NCI-H146 treated with DMSO at 0.1 percent for 48 hours (cell line): ENCODE measurements around the gene ALDH2.
"Not testable (repeated sequence)": the region's sequence is repeated elsewhere in the genome, so short reads cannot be mapped to it uniquely, and the experiment has no call there.

Experiments used
- DNase-seq: peaks from one replicate; lab custom pipeline; 2025; ENCODE audit not compliant: unreplicated experiment; lab: John Stamatoyannopoulos, UW

The ALDH2 gene

DNA sequence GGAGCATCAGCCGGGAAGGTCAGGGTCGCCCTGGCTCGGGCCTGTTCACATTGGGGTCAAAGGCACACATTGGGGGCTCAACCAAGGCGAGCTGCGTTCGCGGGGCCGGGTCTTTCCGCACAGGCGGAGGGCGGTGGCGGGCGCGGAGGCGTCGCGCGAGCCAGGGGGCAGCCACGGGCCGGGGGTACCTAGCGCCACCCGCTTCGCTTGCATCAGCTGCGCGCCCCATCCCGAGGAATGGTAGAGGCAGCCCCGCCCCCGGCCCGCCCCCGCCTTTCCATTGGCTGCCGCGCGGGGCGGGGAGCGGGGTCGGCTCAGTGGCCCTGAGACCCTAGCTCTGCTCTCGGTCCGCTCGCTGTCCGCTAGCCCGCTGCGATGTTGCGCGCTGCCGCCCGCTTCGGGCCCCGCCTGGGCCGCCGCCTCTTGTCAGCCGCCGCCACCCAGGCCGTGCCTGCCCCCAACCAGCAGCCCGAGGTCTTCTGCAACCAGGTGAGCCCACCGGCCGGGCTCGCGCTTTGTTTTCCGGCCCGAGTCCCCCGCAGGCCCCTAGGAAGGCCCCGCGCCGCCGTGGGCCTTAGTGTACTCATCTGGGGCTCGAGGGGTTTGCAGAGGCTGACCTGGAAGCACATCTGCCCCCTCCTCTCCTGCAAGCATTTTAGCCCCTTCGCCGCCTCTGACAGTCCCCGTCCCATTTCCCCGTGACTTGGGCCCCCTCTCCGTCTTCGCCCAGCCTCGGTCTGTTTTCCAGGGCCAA, at the start of gene ALDH2:
ALDH2 (plus strand) TSS at position 326 of the 754 bp plus-strand sequence; CDS start at position 376, 50 bp downstream.
- DNase-seq: peak; percentile 65

GRCh38 chr12:111719316-111719715, 47.4 kb upstream of the ALDH2 start:
- DNase-seq: not testable (repeated sequence)

- DNase-seq: no peak
Observed at GRCh38 chr12:111720457-111720856, 46.3 kb upstream of the ALDH2 start.

DNA sequence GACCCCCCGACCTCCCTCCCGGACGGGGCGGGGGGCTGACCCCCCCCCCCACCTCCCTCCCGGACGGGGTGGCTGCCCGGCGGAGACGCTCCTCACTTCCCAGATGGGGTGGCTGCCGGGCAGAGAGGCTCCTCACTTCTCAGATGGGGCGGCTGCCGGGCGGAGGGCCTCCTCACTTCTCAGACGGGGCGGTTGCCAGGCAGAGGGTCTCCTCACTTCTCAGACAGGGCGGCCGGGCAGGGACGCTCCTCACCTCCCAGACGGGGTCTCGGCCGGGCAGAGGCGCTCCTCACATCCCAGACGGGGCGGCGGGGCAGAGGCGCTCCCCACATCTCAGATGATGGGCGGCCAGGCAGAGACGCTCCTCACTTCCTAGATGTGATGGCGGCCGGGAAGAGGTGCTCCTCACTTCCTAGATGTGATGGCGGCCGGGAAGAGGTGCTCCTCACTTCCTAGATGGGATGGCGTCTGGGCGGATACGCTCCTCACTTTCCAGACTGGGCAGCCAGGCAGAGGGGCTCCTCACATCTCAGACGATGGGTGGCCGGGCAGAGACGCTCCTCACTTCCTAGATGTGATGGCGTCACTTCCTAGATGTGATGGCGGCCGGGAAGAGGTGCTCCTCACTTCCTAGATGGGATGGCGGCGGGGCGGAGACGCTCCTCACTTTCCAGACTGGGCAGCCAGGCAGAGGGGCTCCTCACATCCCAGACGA, 42.9 kb upstream of the ALDH2 start:
- DNase-seq: not testable (repeated sequence)

GRCh38 chr12:111728795-111729194, 37.9 kb upstream of the ALDH2 start:
- no peak for DNase-seq

DNA sequence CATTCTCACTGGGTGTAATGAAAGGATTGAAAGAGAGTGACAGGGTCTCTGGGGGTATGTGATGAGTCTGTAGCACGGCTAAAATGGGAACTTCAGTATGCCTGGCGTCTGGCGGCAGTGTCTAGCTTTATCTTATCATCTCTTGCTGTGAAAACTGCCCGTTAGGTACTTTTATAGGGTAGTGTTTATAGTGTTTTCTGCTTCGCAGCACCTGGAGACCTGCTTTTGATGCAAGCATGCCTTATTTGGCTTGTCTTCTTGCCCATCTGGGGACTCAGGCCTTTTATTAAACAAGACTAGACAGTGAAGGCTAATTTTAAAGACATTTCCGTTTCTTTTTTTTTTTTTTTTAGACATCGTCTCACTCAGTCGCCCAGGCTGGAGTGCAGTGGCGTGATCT, 36.3 kb upstream of the ALDH2 start:
- DNase-seq: no peak

GRCh38 chr12:111732786-111733185, 33.9 kb upstream of the ALDH2 start:
- DNase-seq: no peak

DNA sequence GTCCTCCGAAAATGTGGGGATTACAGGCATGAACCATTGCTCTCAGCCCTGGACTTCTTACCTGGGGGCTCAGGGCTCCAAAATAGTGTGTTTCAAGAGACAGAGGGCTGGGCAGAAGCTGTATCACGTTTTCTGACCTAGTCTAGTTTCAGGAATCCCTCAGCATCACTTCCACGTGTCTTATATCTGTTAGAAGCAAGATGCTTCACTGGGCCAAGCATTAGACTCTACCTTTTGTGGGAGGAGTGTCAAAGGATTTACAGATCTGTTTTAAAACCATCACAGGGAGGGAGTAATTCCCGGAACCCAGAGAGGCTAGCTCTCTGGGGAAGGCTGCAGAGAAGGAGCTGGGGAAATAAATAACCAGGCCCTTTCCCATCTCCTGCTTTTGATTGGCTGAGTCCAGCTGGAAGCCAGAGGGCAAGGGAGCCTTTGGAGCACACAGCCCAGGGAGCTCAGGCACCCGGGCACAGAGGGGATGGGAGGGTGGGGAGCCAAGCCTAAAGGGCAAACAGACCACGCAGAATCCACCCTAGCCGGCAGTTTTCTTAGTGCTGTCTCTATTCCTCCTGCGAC, 33.3 kb upstream of the ALDH2 start:
- DNase-seq: no peak

- not testable (repeated sequence) for DNase-seq
Observed at GRCh38 chr12:111739524-111739923, 27.2 kb upstream of the ALDH2 start.

DNA sequence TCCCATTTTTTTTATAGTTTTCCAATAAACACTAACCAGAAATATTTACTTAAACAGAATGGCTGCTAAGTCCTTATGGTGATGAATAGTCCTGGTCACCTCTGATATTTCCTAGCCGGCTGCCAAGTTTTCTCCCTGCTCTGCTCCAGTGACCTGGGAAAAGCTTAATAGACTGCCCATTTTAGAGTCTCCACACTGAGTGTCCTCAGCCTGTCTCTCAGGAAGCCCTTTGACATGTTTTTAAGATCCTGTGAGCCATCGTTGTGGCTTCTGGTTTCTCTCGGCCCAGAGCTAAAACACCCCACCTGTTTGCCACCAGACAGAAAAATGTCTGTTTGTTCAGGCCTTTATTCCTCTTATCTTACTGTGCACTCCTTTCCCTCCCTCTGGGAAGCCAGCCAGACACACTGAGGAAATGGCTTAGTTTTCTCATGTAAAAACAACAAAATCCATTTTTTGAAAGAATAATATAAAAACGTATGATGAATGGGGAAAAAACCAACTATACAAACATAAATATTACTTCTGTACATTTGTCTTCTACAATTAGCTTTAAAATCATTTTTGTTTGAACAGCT, 25.4 kb upstream of the ALDH2 start:
- peak; percentile 81 for DNase-seq

GRCh38 chr12:111745211-111745610, 21.5 kb upstream of the ALDH2 start:
- no peak for DNase-seq

- no peak for DNase-seq
Observed at GRCh38 chr12:111747333-111747732, 19.4 kb upstream of the ALDH2 start.

DNA sequence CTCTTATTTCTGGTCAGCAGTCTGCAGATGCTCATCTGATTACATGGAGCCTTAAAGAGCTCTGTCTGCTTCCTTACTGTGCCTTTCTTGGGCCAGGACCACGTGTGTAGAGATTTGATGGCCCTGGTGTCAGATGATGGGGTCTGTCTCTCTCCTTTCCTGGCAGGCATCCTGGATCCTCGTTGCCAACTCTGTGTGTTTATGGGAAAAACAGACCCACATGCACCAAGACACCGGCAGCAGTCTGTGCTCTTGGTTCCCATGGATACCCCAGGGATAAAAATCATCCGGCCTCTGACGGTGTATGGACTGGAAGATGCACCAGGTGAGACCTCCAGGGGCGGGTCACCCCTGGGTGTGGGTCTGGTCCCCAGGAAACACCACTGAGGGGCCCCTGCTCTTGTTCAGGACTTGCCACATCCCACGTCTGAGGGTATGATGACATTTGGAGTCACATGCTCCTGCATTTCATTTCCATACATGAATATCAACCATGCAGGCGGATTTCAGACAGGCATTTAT, 18.5 kb upstream of the ALDH2 start:
- DNase-seq: no peak

DNA sequence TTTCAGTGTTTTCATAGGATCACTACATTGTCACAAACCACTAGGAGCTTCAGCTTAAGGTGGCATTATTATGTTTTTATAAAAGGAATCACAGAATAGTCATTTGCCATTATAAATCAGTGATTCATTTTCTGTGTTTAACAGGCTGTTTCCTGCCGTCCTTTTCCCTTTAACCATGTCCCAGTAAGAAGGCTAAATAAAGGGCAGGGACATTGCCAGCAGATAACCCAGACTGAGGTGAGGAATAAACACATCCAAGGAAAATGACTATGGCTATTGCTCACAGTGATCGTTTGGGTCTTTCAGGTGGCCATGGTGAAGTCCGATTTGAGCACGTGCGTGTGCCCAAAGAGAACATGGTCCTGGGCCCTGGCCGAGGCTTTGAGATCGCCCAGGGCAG, 17.9 kb upstream of the ALDH2 start:
- no peak for DNase-seq

- no peak for DNase-seq
Observed at GRCh38 chr12:111749391-111749790, 17.3 kb upstream of the ALDH2 start.

GRCh38 chr12:111753144-111753881, 13.4 kb upstream of the ALDH2 start:
- DNase-seq: no peak

- DNase-seq: no peak
Observed at GRCh38 chr12:111754671-111755070, 12.1 kb upstream of the ALDH2 start.

DNA sequence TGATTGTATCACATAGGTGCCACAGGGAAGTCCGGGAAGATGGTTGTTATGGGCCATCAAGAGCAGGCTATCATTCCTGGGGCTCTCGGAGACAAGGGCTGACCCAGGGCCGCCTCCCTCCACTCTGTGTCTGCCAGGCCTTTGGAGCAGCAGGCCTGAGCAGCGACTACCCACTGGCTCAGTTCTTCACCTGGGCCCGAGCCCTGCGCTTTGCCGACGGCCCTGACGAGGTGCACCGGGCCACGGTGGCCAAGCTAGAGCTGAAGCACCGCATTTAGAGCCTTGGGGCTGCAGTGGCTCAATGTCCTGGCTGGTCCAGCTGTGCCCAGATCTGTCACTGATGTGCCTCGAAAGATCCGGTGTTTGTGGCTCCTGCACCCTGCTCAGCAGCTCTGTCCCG, 10.5 kb upstream of the ALDH2 start:
- no peak for DNase-seq

DNA sequence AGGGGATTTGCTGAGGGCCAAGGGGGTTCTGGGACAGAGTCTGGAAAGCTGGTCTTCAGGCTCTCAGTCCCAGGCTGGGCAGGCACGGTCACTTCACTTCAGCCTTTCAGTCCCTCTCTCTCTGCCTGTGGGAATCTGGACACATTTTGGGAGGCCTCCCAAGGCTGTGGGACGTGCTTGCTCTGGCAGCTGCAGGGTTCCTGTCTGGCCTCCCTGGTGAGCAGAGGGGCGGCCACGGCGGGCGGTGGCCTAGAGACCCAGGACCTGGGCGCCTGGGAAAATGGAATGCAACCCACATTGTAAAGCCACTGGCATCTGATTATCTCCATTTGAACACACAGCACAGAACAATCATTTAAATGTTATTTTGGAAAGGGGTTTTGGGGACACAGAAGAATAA, 10.1 kb upstream of the ALDH2 start:
- no peak for DNase-seq

DNA sequence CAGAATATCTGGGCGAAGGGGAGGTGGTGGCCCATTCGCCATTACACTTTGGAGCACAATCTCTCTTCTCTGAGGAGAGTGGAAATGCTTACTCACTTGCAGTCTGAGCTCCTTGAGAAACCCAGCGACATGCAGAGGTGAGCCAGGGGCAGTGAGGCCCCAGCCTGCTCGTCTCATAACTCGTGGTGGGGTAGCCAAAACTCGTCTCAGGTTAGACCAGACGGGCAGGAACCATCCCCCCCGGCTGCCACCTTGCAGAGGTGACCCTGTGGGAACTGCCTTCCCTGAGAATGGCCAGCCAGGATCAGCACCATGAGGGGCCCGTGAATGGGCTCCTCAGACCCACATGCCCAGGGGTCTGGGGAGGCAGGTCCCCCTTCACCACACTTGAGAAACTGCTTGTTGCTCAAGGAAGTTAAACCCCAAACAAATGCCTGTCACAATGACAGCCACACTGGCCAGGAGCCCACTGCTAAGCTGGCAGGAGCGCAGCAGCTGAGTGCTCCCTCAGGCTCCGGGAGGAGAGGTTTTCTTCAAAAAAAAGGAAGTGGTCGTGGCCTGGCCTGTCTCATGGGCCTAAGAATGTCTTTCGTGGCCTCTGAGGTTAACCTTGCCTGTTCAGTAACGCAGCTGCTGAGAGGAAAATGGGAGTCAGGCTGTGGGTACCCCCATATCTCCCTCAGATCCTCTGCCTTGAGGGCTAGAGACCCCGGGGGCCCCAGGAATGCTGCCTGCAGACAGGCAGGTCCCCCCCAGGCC, 9.2 kb upstream of the ALDH2 start:
- DNase-seq: no peak
